Measurements from ENCODE around the gene HIBADH.
"Not testable (repeated sequence)": the region's sequence is repeated elsewhere in the genome, so short reads cannot be mapped to it uniquely, and the experiment has no call there.

HIBADH gene

GRCh38 chr7:27678617-27679260, 16.1 kb upstream of the HIBADH start:
- no peak for DNase-seq

GRCh38 chr7:27677912-27678612, 15.4 kb upstream of the HIBADH start:
- DNase-seq: no peak

GRCh38 chr7:27674126-27674525, 11.4 kb upstream of the HIBADH start:
- DNase-seq: not testable (repeated sequence)

- no peak for DNase-seq
Measured at GRCh38 chr7:27671675-27672074, 9.0 kb upstream of the HIBADH start.

- DNase-seq: no peak
Measured at GRCh38 chr7:27670676-27671075, 8.0 kb upstream of the HIBADH start.

- DNase-seq: no peak
Measured at GRCh38 chr7:27670177-27670576, 7.5 kb upstream of the HIBADH start.

- DNase-seq: no peak
Measured at GRCh38 chr7:27665531-27665930, 2.8 kb upstream of the HIBADH start.

- DNase-seq: no peak
Measured at GRCh38 chr7:27663989-27664331, 1.3 kb upstream of the HIBADH start.

GRCh38 chr7:27661811-27662489, 733 bp downstream of the HIBADH start:
- no peak for DNase-seq

GRCh38 chr7:27656724-27657123, 6.0 kb downstream of the HIBADH start:
- no peak for DNase-seq

GRCh38 chr7:27655184-27655583, 7.5 kb downstream of the HIBADH start:
- no peak for DNase-seq

GRCh38 chr7:27652518-27652917, 10.2 kb downstream of the HIBADH start:
- no peak for DNase-seq

- DNase-seq: no peak
Measured at GRCh38 chr7:27651702-27652101, 11.0 kb downstream of the HIBADH start.

GRCh38 chr7:27650283-27650682, 12.4 kb downstream of the HIBADH start:
- no peak for DNase-seq

GRCh38 chr7:27647489-27647888, 15.2 kb downstream of the HIBADH start:
- DNase-seq: no peak

GRCh38 chr7:27647046-27647445, 15.6 kb downstream of the HIBADH start:
- DNase-seq: no peak

- no peak for DNase-seq
Measured at GRCh38 chr7:27642271-27642670, 20.4 kb downstream of the HIBADH start.

- no peak for DNase-seq
Measured at GRCh38 chr7:27641581-27642230, 21.0 kb downstream of the HIBADH start.

GRCh38 chr7:27640884-27641574, 21.7 kb downstream of the HIBADH start:
- DNase-seq: no peak

- no peak for DNase-seq
Measured at GRCh38 chr7:27639851-27640250, 22.8 kb downstream of the HIBADH start.

GRCh38 chr7:27639048-27639447, 23.6 kb downstream of the HIBADH start:
- DNase-seq: not testable (repeated sequence)

GRCh38 chr7:27636326-27637006, 26.2 kb downstream of the HIBADH start:
- no peak for DNase-seq

GRCh38 chr7:27635728-27636127, 27.0 kb downstream of the HIBADH start:
- DNase-seq: no peak
